ENCODE measurements around the gene TECR. TPM values are rescaled to one million over a fixed set of nuclear protein-coding genes. Genes with fewer than 3 reads are reported as not detected.
A peak's percentile ranks its signal among the peaks of the same experiment; 100 is the strongest.

The TECR gene
- polyA plus RNA-seq, 3 donors: 113 to 144 (median 132) TPM

DNA sequence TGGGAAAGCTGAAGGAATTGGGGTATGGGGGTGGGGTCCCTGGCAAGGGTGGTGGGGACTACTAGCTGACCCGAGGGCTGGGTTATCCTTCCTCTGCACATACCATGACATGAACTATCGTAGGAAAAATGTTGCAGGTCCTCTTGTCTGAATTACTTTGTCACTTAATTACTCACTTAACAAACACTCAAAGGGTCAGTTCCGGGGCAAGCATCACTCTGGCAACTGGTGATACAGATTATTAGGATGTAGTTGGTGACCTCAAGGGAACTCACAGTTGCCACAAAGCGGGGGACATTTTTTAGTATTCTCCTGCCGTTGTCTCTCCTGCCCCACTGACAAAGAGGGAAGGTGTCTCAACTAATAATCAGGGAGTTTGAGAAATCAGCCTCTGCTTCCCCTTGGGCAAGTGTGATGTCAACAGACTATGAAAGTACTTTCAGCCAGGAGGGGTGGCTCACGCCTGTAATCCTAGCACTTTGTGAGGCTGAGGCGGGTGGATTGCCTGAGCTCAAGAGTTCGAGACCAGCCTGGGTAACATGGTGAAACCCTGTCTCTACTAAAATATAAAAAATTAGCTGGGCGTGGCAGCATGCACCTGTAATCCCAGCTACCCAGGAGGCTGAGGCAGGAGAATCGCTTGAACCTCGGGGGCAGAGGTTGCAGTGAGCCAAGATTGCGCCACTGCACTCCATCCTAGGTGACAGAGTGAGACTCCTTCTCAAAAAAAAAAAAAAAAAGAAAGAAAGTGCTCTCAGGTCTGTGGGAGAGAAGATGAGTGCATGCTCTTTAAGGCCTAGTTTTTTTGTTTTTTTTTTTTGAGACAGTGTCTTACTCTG, 21.5 kb upstream of the TECR start:
- no peak for DNase-seq (ENCODE audit: low read depth in 3 of 3, low spot score in 2 of 3)

DNA sequence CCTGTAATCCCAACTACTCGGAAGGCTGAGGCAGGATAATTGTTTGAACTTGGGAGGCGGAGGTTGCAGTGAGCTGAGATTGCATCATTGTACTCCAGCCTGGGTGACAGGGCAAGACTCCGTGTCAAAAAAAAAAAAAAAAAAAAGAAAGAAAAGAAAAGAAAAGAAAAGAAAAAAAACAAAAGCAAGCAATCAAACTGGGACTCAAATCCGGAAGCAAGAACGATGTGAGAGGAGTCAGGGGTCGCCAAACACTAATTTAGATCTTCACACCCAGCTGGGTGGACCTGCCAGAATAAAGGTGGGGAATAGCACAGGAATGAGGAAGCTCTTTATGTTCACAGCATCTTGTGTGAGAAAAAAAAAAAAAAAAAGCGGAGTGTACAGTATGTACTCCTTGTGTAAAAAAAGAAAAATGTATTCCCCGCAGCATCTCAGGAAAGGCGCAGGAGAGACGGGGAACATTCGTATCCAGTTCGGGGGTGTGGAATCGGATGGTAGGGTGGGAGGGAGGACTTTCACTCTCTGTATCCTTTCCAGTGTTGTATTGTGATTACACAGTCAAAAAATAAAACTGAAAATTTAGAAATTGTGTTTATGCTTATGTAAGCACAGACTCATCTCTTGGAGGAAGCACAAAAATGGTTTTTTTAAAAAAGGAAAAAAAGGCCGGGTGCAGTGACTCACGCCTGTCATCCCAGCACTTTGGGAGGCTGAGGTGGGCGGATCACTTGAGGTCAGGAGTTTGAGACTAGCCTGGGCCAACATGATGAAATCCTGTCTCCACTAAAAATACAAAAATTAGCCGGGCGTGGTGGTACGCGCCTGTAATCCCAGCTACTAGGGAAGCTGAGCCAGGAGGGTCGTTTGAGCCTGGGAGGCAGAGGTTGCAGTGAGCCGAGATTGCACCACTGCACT, 18.8 kb upstream of the TECR start:
- no peak for DNase-seq (ENCODE audit: low read depth in 3 of 3, low spot score in 2 of 3)

DNA sequence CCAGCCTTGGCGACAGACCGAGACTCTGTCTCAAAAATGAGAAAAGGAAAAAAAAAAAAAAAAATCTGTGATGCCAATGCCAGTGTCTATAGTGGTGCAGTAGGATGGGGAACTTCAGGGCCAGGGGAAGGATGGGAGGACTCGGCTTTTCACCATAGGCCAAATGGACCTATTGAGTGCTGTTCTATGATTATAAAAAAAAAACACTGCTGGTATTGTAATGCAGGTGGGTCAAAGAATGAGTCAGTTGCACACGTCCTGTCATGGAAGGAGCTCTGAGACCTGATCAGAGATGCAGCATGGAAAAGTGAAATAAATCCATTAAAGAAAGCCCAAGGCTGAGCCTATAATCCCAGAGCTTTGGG, 18.2 kb upstream of the TECR start:
- DNase-seq (ENCODE audit: low read depth in 3 of 3, low spot score in 2 of 3): no peak

DNA sequence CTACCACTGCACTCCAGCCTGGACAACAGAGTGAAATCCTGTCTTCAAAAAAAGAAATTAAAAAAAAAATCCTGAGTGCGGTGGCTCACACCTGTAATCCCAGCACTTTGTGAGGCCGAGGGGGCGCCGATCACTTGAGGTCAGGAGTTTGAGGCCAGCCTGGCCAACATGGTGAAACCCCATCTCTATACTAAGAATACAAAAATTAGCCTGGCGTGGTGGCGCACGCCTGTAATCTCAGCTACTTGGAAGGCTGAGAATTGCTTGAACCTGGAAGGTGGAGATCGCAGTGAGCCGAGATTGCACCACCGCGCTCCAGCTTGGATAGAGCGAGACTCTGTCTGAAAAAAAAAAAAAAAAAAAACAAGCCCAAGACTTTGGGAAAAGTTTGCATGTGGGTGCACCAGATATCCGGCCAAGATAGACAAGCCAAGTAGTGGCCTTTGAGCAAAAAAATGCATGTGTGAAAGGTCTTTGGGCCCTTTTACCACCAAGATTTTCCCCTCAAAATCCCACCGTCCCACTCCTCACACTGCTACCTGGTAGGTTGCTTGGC, 16.9 kb upstream of the TECR start:
- no peak for DNase-seq (ENCODE audit: low read depth in 3 of 3, low spot score in 2 of 3)

DNA sequence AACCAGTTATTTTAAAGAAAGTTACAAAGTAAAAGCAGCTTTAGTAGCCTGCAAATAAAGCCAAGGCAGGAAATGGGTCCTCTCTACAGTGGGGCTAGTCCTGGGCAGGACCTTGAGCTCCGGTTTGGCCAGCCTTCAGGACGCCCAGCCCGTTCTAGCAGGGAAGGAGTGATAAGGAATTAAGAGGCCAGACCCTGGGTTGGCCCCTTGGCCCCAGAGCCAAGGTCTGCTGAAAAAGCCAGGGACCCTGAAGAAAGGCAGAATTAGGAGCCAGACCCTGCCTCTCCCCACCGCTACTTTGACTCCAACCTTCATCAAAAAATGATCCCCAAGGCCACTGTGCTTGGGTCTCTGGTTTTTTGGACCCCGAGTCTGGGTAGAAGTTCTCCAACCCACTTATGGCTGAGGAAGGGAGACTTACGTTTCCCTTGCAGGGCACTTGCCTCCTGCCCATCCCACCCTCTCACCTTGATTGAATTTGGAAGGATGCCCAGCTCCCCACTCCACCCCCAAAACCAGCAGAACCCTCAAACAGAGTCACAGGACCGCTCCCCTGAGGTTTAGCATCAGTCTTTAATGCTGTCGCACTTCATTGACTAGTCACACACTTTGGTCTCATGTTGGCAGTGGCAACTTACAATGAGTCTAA, 15.1 kb upstream of the TECR start:
- DNase-seq (ENCODE audit: low read depth in 3 of 3, low spot score in 2 of 3): no peak

DNA sequence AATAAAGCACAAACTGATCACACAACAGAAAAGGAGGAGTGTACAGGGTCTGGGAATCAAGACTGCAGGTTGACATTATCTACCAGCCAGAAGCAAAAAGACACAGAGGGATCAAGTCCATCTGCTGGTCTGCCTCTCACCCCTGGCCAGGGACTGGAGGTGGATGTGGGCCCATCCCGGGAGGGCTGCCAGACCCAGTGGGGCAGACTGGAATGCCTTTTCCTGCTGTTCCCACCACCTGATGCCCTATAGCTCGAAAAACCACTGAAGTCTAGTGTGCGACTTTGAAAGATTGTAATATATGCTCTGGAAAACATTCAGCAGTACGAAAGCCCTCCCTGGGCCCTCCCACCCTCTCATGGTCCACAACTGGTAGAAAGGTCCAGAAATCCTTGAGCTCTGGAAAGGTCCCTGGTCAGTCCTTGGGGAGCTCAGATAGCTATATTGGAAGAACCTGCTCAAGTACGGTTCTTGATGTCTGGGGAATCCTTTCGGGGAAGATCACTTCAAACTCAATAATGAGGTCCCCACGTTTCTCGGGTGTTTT, 13.8 kb upstream of the TECR start:
- DNase-seq (ENCODE audit: low read depth in 3 of 3, low spot score in 2 of 3): no peak

DNA sequence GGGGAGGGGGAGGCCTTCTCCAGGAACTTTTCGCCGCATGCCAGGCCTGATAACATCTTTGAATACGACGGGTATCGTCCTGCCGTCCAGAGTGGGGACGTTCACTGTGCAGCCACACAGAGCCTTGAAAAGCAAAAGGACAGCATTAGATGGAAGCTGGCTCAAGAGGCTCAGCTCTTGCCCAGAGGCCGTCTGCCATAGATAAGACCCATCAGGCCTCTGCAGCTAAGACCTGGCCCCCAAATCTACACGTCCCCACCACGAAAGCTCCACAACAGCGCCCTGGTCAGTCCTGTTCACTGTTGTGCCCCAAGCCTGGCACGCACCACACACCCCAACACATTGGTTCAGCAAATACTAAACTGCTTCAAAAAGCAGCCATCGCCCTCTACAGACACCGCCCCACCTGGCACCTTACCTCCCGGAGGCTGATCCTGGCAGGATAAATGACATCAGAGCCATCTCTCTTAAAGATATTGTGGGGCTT, 13.3 kb upstream of the TECR start:
- DNase-seq (ENCODE audit: low read depth in 3 of 3, low spot score in 2 of 3): no peak

DNA sequence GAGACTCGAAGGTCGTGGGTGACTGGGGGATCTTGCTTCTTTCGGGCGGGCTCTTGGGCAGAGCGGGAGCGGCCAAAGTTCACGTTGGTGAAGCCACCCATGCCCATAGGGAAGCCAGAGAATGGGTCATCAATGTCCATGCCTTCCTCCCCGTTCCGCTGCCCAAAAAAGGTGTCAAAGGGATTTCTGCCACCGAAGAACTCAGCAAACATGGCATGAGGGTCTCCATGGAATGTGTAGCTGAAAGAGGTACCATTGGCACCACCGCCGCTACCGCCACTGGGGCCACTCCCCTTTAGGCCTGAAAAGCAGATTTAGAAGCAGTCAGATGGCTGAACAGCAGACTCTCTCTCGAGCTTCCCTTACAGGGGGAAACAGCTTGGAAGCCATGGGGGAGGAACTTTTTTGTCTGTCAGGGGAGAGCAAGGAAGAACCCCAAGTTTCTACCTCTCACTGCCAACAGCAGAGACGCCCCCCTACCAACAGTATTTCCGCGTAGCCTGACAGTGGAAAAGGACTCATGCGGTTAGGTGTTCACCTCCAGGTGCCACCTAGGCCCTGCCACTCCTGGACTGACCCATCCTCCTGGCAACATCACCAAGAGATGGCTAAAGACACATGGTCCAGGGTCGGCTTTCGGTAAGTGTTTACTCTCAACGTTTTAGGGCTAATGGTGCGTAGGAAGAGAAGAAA, 12.5 kb upstream of the TECR start:
- DNase-seq (ENCODE audit: low read depth in 3 of 3, low spot score in 2 of 3): no peak

DNA sequence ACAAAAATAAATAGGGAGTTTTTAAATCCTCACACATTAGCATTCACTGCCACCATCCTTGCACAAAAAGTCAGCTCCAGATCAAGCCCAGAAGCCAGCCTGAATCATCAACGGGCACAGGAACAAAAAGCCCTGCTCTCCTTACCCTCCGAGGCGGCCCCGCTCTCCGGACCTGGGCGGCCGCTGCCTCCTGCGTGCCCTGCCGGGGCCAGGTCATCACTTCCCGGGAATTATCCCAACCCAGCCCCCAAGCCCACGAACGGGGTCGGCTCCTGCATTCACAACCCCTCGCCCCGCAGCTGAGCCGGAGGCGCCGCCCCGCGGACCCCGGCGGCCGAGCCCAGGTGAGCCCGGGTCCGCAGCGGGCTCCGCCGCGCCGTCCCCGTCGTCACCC, 12.0 kb upstream of the TECR start:
- DNase-seq (ENCODE audit: low read depth in 3 of 3, low spot score in 2 of 3): no peak

DNA sequence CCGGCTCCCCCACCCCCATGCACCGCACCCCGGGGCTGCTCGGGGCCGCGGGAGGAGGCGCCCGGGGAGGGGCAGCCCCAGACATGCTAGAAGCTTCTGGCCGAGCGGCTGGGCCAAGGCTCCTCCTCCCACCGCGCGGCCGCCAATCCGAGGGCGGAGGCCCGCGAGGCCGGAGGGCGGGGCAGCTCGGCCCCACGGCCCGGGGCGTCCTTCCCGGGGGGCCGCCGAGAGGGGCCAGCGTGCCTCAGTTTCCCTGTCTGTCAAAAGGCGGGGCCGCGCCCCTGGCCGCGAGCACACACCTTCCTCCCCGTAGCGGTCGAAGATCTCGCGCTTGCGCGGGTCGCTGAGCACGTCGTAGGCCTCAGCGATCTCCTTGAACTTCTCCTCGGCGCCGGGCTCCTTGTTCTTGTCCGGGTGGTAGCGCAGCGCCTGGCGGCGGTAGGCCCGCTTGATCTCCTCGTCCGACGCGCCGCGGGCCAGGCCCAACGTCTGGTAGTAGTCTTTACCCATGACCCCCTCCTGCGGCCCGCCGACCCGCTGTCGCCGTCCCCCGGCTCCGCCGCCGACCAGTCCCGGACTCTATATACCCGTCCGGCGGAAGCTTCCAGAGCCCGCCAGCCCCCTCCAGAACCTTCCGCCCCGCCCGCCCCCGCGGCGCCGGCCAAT, 11.4 kb upstream of the TECR start, which contains the start of gene DNAJB1:
TSS of gene DNAJB1 (minus strand) at position 558 of the 666 bp plus-strand sequence. CDS start at position 510, 48 bp downstream.
- DNase-seq (ENCODE audit: low read depth in 3 of 3, low spot score in 2 of 3): peak in 1 of 3 donors; percentile 30

DNA sequence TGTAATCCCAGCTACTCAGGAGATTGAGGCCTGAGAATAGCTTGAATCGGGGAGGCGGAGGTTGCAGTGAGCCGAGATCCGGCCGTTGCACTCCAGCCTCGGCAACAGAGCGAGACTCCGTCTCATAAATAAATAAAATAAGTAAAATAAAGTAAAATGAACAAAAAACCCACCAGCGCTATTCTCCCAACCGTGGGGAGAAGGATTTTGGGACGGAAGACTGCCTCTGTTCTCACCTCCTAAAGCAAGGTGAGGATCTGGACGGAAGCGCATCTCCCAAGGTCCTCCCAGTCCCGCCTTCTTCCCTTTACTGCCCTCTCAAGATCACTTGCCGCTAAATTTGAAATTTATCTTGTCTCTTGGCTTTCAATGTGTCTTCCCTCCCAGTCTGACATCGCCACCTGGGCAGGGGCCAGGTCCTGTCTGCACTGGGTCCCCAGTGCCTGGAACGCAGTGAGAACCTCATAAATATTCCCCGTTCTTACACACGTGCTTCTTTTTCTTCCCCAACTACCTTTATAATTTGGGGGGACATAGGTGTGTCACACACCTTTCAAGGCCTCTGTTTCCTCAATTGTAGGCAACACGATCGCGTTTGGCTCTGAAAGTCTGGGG, 10.0 kb upstream of the TECR start:
- no peak for DNase-seq (ENCODE audit: low read depth in 3 of 3, low spot score in 2 of 3)

DNA sequence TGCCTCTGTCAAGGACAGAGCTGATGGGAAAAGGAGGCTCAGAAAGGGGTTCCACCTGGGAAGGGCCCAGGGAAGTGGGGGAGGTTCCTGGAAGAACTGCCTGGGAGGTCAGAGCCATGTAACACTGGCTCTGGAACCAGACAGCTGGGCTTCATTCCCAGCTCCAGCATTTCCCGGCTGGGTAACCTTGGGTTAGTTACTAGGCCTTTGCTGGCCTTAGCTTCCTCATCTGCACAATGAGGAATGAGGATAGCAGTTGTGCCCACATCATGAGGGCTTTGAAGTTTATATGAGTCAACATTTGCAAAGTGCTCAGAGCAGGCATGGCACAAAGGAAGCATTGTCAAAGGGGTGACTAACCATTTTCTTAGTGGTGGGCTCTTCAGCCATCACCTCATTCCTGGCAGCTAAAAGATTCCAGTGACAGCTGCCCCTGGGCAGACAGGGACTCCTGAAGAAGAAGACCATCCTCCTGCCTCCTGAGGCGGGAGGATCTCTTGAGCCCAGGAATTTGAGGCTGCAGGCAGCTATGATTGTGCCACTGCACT, 9.5 kb upstream of the TECR start:
- DNase-seq (ENCODE audit: low read depth in 3 of 3, low spot score in 2 of 3): no peak

DNA sequence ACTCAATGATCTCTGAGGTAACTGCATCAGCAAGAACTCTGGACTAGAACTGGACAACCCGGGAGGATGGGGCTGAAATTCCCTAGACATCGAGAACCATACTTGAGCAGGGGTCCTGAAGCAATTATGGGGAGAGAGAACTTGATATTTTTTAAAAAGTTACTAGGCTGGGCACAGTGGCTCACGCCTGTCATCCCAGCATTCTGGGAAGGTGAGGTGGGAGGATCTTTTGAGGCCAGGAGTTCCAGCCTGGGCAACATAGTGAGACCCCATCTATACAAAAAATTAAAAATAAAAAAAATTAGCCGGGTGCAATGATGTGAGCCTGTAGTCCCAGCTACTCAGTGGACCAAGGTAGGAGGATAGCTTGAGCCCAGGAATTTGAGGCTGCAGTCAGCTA, 8.9 kb upstream of the TECR start:
- DNase-seq (ENCODE audit: low read depth in 3 of 3, low spot score in 2 of 3): no peak

DNA sequence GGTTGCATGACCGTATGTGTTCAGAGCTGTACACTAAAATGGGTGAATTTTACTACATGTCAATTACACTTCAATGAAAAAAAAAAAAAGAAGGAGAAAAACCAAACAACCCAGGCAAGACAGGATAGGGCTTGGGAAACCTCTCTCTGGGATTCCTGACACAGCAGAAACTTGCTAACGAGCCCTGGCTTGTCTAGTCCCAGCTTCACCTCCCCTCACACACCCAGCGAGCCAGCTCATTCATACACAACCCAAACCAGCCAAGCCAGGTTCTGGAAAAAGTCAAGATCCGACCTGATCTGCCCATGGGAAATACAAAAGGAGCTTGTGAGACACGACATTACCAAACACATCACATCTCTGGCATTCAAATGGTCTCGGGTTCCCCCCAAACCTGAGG, 3.7 kb upstream of the TECR start:
- no peak for DNase-seq (ENCODE audit: low read depth in 3 of 3, low spot score in 2 of 3)

DNA sequence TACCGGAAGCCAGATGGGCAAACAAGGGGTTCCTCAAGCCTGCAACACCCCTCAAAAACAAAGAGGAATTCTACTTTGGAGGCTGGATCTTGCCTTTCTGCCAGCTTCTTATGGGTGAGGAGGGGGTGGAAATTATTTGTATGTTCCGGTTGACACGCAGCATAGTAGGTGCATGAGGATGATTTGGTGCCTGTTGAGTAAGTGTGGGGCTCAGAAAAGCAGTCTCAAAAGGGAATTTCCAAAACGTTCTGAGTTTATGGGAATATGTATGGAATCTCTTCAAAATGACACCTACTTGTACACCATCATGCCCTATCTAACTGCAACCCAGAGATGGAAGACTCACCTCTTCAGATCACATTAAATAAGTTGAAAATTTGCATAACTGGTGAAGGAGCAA, 3.0 kb upstream of the TECR start:
- no peak for DNase-seq (ENCODE audit: low read depth in 3 of 3, low spot score in 2 of 3)

DNA sequence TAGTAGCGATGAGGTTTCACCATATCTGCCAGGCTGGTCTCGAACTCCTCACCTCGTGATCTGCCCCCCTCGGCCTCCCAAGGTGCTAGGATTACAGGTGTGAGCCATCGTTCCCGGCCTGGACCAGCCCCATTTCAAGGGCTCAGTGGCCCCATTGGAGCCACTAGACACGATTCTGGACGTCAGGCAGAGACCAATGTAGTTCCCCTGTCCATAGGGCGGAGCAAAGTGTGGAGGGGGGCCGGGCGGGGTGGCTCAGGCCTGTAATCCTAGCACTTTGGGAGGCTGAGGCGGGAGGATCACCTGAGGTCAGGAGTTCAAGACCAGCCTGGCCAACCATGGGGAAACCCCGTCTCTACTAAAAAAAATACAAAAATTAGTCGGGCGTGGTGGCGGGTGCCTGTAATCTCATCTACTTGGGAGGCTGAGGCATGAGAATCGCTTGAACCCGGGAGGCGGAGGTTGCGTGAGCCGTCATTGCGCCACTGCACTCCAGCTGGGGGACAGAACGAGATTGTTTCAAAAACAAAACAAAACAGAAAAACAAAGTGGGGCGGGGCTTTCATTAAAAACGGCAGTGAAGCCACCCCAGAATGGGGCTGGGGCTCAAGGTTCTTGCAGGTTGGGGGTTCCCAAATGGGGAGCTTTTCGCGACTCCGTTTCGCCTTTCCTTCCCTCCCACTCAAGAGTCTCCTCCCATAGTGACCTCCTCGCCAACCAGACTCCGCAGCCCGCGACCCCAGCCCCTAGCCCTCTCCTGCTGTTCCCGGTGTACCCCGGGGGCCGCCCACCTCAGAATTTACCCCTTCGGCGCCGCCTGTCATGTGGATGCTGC, 758 bp upstream of the TECR start:
- DNase-seq (ENCODE audit: low read depth in 3 of 3, low spot score in 2 of 3): no peak

DNA sequence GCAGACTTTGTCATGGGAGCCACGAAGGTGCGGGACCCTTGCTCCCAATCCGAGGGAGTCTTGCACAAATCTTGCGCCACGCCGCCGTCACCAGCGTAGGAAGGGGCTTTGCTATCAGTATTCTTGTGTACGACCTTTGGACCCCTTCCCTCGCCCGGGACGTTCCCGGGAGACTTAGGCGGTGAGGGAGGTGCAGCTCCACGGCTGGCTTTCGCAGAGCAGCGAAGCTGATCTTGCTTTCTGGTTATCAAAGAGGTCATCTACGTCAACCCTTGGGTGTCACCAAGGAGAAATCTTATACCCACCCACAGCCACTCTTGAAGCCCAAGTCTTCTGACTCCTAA, 583 bp downstream of the TECR start:
- no peak for DNase-seq (ENCODE audit: low read depth in 3 of 3, low spot score in 2 of 3)

DNA sequence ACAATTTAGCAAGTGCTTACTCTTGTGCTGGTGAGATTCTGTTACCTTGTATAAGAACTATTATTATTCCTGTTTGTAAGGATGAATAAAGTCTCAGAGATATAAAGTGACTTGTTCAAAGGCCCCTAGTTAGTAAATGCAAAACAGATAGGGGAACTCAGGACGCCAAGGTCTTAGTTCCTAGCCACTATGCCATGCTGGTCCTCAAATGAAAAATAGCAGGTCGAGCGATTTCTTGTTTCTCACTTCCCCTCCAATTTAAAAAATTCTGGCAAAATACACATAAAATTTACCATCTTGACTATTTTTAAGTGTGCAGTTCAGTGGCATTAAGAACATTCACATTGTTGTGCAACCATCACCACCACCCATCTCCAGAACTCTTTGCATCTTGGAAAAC, 1.1 kb downstream of the TECR start:
- no peak for DNase-seq (ENCODE audit: low read depth in 3 of 3, low spot score in 2 of 3)

All from right renal cortex interstitium (tissue), 3 donors.